NCI-H69 (cell line): ENCODE results near the gene SF3B4.
A peak's percentile ranks its signal among the peaks of the same experiment; 100 is the strongest.

Experiments used
- DNase-seq: peaks from one replicate; lab custom pipeline; 2025; lab: John Stamatoyannopoulos, UW

SF3B4 gene

GRCh38 chr1:149933208-149933607, 5.6 kb upstream of the SF3B4 start:
- DNase-seq = no peak

- DNase-seq = no peak
Measured at GRCh38 chr1:149932474-149932873, 4.9 kb upstream of the SF3B4 start.

GRCh38 chr1:149931212-149931790, 3.7 kb upstream of the SF3B4 start:
- DNase-seq = no peak

- no peak for DNase-seq
Measured at GRCh38 chr1:149929856-149930255, 2.3 kb upstream of the SF3B4 start.

- DNase-seq = no peak
Measured at GRCh38 chr1:149928401-149928724, 760 bp upstream of the SF3B4 start.

GRCh38 chr1:149927056-149927562, 494 bp downstream of the SF3B4 start:
- no peak for DNase-seq

GRCh38 chr1:149926296-149926695, 1.3 kb downstream of the SF3B4 start:
- no peak for DNase-seq

- no peak for DNase-seq
Measured at GRCh38 chr1:149925751-149926150, 1.9 kb downstream of the SF3B4 start.

- DNase-seq = no peak
Measured at GRCh38 chr1:149925345-149925744, 2.3 kb downstream of the SF3B4 start.

GRCh38 chr1:149923626-149924025, 4.0 kb downstream of the SF3B4 start:
- DNase-seq = no peak

GRCh38 chr1:149917571-149918144, 9.9 kb downstream of the SF3B4 start, which contains the start of gene SV2A:
Gene SV2A, minus strand, starts transcription at chr1:149917844. Its CDS starts 4,004 bp downstream, at chr1:149913840.
- DNase-seq = peak; percentile 91

- no peak for DNase-seq
Measured at GRCh38 chr1:149916898-149917252, 10.7 kb downstream of the SF3B4 start.

- no peak for DNase-seq
Measured at GRCh38 chr1:149916193-149916897, 11.3 kb downstream of the SF3B4 start.

- no peak for DNase-seq
Measured at GRCh38 chr1:149915429-149916192, 12.0 kb downstream of the SF3B4 start.

- no peak for DNase-seq
Measured at GRCh38 chr1:149914545-149914944, 13.1 kb downstream of the SF3B4 start.

GRCh38 chr1:149906570-149907075, 21.0 kb downstream of the SF3B4 start:
- DNase-seq = no peak

GRCh38 chr1:149903836-149904491, 23.6 kb downstream of the SF3B4 start:
- peak; percentile 23 for DNase-seq

- DNase-seq = peak; percentile 98
Measured at GRCh38 chr1:149899460-149900284, 27.9 kb downstream of the SF3B4 start, which contains the start of gene BOLA1. Gene BOLA1, plus strand, starts transcription at chr1:149899568. Its CDS starts 492 bp downstream, at chr1:149900060.

- no peak for DNase-seq
Measured at GRCh38 chr1:149896575-149896974, 31.0 kb downstream of the SF3B4 start.

GRCh38 chr1:149888999-149889289, 38.7 kb downstream of the SF3B4 start:
- DNase-seq = peak; percentile 68
